ENCODE results near the gene NAALADL2.
"Not testable (repeated sequence)": the region's sequence is repeated elsewhere in the genome, so short reads cannot be mapped to it uniquely, and the experiment has no call there.

GRCh38 chr3:175371187-175371586 lies 512.1 kb downstream of the NAALADL2 start:
- TF ChIP-seq PTBP1 (IDR thresholded peaks at IDR 0.05; ENCODE audit: low read depth, low read length, poor library complexity, severe bottlenecking); MTF1 (CRISPR knock-in tag; IDR thresholded peaks at IDR 0.05); CTCF (CRISPR knock-in tag; IDR thresholded peaks at IDR 0.05); DPF2 (CRISPR knock-in tag; IDR thresholded peaks at IDR 0.05; ENCODE audit: borderline replicate concordance, low read depth); BRCA1 (CRISPR knock-in tag; IDR thresholded peaks at IDR 0.05); NKX3-1 (CRISPR knock-in tag; IDR thresholded peaks at IDR 0.05): not testable (repeated sequence)
- TF ChIP-seq, protein P1, sequence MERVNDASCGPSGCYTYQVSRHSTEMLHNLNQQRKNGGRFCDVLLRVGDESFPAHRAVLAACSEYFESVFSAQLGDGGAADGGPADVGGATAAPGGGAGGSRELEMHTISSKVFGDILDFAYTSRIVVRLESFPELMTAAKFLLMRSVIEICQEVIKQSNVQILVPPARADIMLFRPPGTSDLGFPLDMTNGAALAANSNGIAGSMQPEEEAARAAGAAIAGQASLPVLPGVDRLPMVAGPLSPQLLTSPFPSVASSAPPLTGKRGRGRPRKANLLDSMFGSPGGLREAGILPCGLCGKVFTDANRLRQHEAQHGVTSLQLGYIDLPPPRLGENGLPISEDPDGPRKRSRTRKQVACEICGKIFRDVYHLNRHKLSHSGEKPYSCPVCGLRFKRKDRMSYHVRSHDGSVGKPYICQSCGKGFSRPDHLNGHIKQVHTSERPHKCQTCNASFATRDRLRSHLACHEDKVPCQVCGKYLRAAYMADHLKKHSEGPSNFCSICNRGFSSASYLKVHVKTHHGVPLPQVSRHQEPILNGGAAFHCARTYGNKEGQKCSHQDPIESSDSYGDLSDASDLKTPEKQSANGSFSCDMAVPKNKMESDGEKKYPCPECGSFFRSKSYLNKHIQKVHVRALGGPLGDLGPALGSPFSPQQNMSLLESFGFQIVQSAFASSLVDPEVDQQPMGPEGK (CRISPR knock-in tag; IDR thresholded peaks at IDR 0.05), result not testable (repeated sequence)
